GM13976 (cell line): ENCODE data around the gene GPHN.

Experiments
- DNase-seq: peaks from one replicate; pipeline ENCODE4 v3.0.0; 2012; ENCODE audit warnings: low spot score
- CTCF ChIP-seq: IDR thresholded peaks from 2 replicates; pipeline ENCODE4 v1.5.1; 2012; ENCODE audit warnings: borderline replicate concordance, mild to moderate bottlenecking; ENCODE audit not compliant: insufficient read depth; ENCODE audit errors: extremely low read depth, missing control alignments, control extremely low read depth
- in situ Hi-C: fragments of 300-500 bp; cut with MboI; formaldehyde crosslinking; loops from one replicate; pipeline ENCODE4 v1.12.0; 2022; ENCODE audit warnings: low sequenced_read_pairs, mixed read lengths, inconsistent platforms; ENCODE audit not compliant: unreplicated experiment

The GPHN gene

GRCh38 chr14:67133595-67134441 lies 625.9 kb downstream of the GPHN start:
- DNase-seq: no peak
- in situ Hi-C loops: loop anchor here (10.0 to 25.0 kb wide), 2 partner anchors 509 to 647 kb away; partner anchors contain the start of gene CCDC196
- TF ChIP-seq CTCF: no peak

DNA sequence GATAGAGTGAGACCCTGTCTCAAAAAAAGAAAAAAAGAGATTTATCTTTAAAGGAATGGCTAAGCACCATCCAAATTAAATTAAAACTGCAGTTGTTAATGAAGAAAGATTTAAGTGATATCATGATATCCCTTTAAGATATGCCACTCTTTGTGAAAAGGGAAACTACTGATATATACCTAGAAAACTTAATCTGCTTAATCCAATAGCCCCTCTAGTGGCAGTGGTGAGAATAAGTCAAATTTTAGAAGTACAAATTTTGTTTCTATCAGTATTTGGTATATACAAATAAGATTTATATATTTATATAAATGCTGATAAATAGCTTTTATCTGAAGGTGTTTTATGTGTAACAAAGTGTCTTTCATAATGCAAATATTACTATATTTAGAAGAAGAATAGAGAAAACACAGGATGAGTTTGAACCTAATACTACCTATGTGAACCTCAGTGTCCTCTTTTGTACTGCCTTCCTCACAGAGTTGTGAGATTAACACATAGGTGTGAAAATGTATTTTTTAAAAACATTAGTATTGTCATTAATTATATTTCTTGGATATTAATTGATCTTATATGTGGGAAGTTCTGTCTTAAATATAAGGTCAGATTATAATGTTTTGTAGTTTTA lies 629.9 kb downstream of the GPHN start:
- peak; percentile 17 for TF ChIP-seq CTCF
- in situ Hi-C loops: loop anchor here (10.0 to 25.0 kb wide), 2 partner anchors 513 to 651 kb away; partner anchors contain the start of gene CCDC196
- peak; percentile 22 for DNase-seq

DNA sequence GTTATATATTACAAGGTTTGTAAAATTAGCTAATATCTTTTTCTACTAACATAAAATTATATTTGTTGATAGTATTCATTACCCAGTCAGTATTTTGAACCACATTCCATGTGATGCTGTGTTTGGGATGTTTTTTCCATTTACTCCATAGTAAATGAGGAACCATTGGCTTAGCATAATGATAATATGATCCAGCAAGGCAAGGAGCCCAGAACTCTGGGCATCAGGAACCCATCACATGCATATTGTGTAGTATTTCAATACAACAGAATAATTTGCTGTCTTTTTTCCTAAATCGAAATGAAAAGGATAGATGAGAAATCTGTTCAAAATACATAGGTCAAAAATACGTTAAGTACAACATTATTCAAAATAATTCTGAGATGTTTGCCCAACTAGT lies 632.6 kb downstream of the GPHN start:
- in situ Hi-C loops: loop anchor here (25.0 kb wide), 1 partner anchor 653 kb away; the partner anchor contains the start of gene CCDC196
- no peak for DNase-seq
- TF ChIP-seq CTCF: no peak

GRCh38 chr14:67141146-67141900 lies 633.4 kb downstream of the GPHN start:
- DNase-seq: no peak
- in situ Hi-C loops: loop anchor here (25.0 kb wide), 1 partner anchor 654 kb away; the partner anchor contains the start of gene CCDC196
- no peak for TF ChIP-seq CTCF

DNA sequence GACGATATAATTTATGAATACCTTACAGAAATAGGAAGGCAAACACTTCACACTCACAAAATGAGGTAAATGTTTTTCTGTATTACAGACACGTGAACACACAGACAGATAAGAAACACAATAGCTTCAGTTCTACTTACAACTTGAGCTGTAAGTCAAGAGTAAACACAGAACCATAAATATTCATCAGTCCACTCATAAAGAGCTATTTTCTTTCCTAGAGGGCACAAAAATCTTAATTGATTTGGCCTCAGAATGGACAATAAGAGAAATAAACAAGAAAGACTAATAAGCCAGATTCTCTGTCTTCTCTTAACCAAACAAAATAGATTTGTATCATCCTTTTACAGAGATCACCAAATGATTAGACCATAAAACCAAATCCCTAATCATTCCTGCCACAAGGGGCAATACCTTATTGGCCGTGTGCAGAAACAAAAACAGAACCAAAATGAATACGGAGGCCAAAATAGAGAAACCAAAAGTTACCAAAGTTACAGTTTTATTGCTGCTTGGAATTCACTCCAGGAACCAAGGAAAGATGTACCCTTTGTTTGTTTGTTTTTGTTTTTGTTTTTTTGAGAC lies 643.2 kb downstream of the GPHN start:
- in situ Hi-C loops: no loop called here
- DNase-seq: no peak
- no peak for TF ChIP-seq CTCF

GRCh38 chr14:67158566-67158965 lies 650.6 kb downstream of the GPHN start:
- in situ Hi-C loops: no loop called here
- TF ChIP-seq CTCF: no peak
- no peak for DNase-seq
